ENCODE data around the gene RAB5IF. TPM values are rescaled to one million over a fixed set of nuclear protein-coding genes. Genes with fewer than 3 reads are reported as not detected.

Gene RAB5IF
- total and polyA plus RNA-seq, 2 of the 8 experiments (the other 6 are each of a cell fraction or from before 2014, with no cell fraction given): 95.5 to 148 TPM

- H3K23me2 ChIP-seq (ENCODE audit: low read depth, low read length): no peaks in the 10 kb centered on the region
- FAIRE-seq (no peak), DNase-seq (ENCODE audit: low read depth in 1 of 2, low spot score in 2 of 2) (no peak)
- H2BK5ac ChIP-seq (ENCODE audit: low read depth, low read length): peak overlapping the region; percentile 71; the same call in 1 of the 2 replicates
- H3K23ac ChIP-seq (ENCODE audit: insufficient read length): no peak overlapping the region
- peaks cover 5 to 31% (median 19%) of the 10 kb centered on the region in 4 experiments; a peak in 6 of 8 replicates for H3K36me3 ChIP-seq (ENCODE audit: control insufficient read depth in 2 of 4, insufficient read depth in 4 of 4, low read length in 3 of 4)
- ChIA-PET CTCF (ENCODE audit: partially characterized antibody) (interaction anchor here (0.6 to 14.2 kb wide), 8 partner anchors 11 to 188 kb away, joined by 3 to 202 read pairs (median 8); partner anchors contain the start of genes MYL9, RAB5IF and TGIF2), POLR2A (ENCODE audit: partially characterized antibody) (interaction anchor here (0.6 to 26.6 kb wide), 4 partner anchors 10 to 26 kb away, joined by 3 to 388 read pairs (median 66); partner anchors contain the start of genes RAB5IF and TGIF2)
- no peak for TF ChIP-seq CBX8 (IDR thresholded peaks at IDR 0.05; ENCODE audit: borderline replicate concordance, low read depth, low read length)
- no peak for TF ChIP-seq NANOG (IDR thresholded peaks at IDR 0.05; ENCODE audit: insufficient read depth, low read depth, low read length, poor library complexity, severe bottlenecking)
- peak overlapping the region; percentile 94 for H3K4ac ChIP-seq (replicated peaks; ENCODE audit: insufficient read length, low read depth, low read length)
- no peaks in the 10 kb centered on the region for H4K20me1 ChIP-seq (replicated peaks in 1 of 2; ENCODE audit: control insufficient read depth in 1 of 2, insufficient read depth in 2 of 2, low read length in 2 of 2)
- peaks cover 0 to 7% of the 10 kb centered on the region in 2 experiments; a peak in 1 of 4 replicates for H3K79me2 ChIP-seq (ENCODE audit: control insufficient read depth in 1 of 2, insufficient read depth in 2 of 2, low read length in 2 of 2)
- no peak overlapping the region for H2AFZ ChIP-seq (ENCODE audit: low read length)
- no peak overlapping the region for H4K5ac ChIP-seq (ENCODE audit: insufficient read length, low read depth, low read length)
- no peak overlapping the region for H3K4me2 ChIP-seq (ENCODE audit: insufficient read depth in 1 of 2, low read depth in 2 of 2, low read length in 2 of 2)
- H3K56ac ChIP-seq (replicated peaks; ENCODE audit: insufficient read length, low read depth, low read length): no peak overlapping the region
- 0 out of 2 replicates have a peak overlapping the region, but pooled peaks have one; percentile 60 for H2BK12ac ChIP-seq (ENCODE audit: low read depth, low read length)
- no peak overlapping the region for H3K9ac ChIP-seq (replicated peaks in 1 of 4; ENCODE audit: extremely low read depth in 1 of 4, low read depth in 3 of 4, low read length in 3 of 4)
- H2BK120ac ChIP-seq (replicated peaks; ENCODE audit: low read depth, low read length): no peak overlapping the region
- peaks cover 6 to 7% of the 10 kb centered on the region in 2 experiments; a peak in 2 of 4 replicates for H3K9me3 ChIP-seq (ENCODE audit: insufficient read depth in 2 of 2, low read depth in 1 of 2, low read length in 1 of 2)
- WGBS, 2 experiments (ENCODE audit: extremely low coverage in 1 of 2, insufficient coverage in 1 of 2, insufficient read length in 1 of 2, insufficient replicate concordance in 2 of 2, low coverage in 1 of 2, low lambda C conversion rate in 2 of 2, missing lambda C conversion rate in 1 of 2): 94% methylated on average over 3 of the region's 3 CpGs; no CpG with 5 or more reads in 1 of the 2 experiments
- no peak overlapping the region for H3K27ac ChIP-seq (ENCODE audit: low read depth, low read length)
- peaks cover 3 to 20% (median 11%) of the 10 kb centered on the region in 4 experiments; a peak in 6 of 7 replicates for H3K4me1 ChIP-seq (replicated peaks in 1 of 4; ENCODE audit: control insufficient read depth in 3 of 4, insufficient read depth in 4 of 4, low read length in 3 of 4)
- no peaks in the 10 kb centered on the region for H3K27me3 ChIP-seq (replicated peaks in 1 of 4; ENCODE audit: control insufficient read depth in 3 of 4, extremely low read depth in 1 of 4, insufficient read depth in 3 of 4, low read length in 3 of 4)
- peak overlapping the region; percentile 88; the same call in 1 of the 2 replicates for H2BK15ac ChIP-seq (ENCODE audit: low read length)
- peak overlapping the region; percentile 97 for H2AK5ac ChIP-seq (ENCODE audit: low read depth, low read length)
- peak overlapping the region; percentile 10; the same call in 1 of the 2 replicates for H3K18ac ChIP-seq (ENCODE audit: extremely low read depth, low read length)
- H3K4me3 ChIP-seq (ENCODE audit: extremely low read depth in 1 of 4, insufficient read depth in 2 of 4, low read depth in 3 of 4, low read length in 4 of 4): no peak overlapping the region
- no peak overlapping the region for H3K14ac ChIP-seq (ENCODE audit: insufficient read length)
- H3K79me1 ChIP-seq (ENCODE audit: low read depth, low read length): peaks cover 8% of the 10 kb centered on the region
- peak overlapping the region; percentile 69 for H4K91ac ChIP-seq (replicated peaks; ENCODE audit: insufficient read length, low read length)
- H4K8ac ChIP-seq (ENCODE audit: extremely low read depth, insufficient read depth, low read length): no peak overlapping the region
- H2BK20ac ChIP-seq (ENCODE audit: low read length): peak overlapping the region; percentile 11; the same call in 1 of the 2 replicates
These were observed 18.1 kb upstream of the RAB5IF start for GRCh38 chr20:36587388-36588070.
